K562 (cell line): Measurements from ENCODE around the gene CIAO3. TPM values are rescaled to one million over a fixed set of nuclear protein-coding genes. Genes with fewer than 3 reads are reported as not detected.

Source experiments
- ATAC-seq: fragments of 200-7000 bp; cut with Tn5 transposase; 3 replicates; pipeline ENCODE4 v1.9.1; 2020; ENCODE audit warnings: moderate library complexity
- BruUV-seq: library from RNA; stranded (reverse); fragments of 400-500 nt; replicated peaks from 2 replicates; lab custom pipeline; 2021; lab: Mats Ljungman, UMichigan
- CTCF ChIA-PET: fragments of 300-600 bp; formaldehyde crosslinking; extraction: SDS; loops from one replicate; lab custom pipeline; 2021; ENCODE audit warnings: low intra/inter-chr PET ratio; lab: Yijun Ruan, JAX
- POLR2A ChIA-PET: fragments of 300-600, 350-650 bp; sonication (Branson Sonifier 250); formaldehyde crosslinking; extraction: SDS; loops from one replicate; lab custom pipeline; 2021; ENCODE audit warnings: antibody characterized with exemption, inconsistent platforms; lab: Yijun Ruan, JAX
- DNase-seq, 4 experiments: peaks; one replicate each; pipeline versions ENCODE4 v3.0.0 to v3.0.0-alpha.2; 2011 to 2018; ENCODE audit warnings: low spot score in 3 of 4, mixed read lengths in 3 of 4; ENCODE audit errors: extremely low read depth in 1 of 4
- FAIRE-seq: peaks from 2 replicates; lab custom pipeline; 2011; peaks lifted over from hg19 to GRCh38; lab: Jason Lieb, UNC
- H2AFZ ChIP-seq: 2 replicates; pipeline ENCODE4 v1.6.0; 2011; ENCODE audit warnings: low read depth, low read length, control low read depth, inconsistent platforms
- H3K27ac ChIP-seq: fragments of 200-600 bp; 3 replicates; pipeline ENCODE4 v1.8.0; 2011; ENCODE audit warnings: low read depth, mild to moderate bottlenecking, control low read depth, inconsistent platforms, low read length, moderate library complexity, mixed read lengths; ENCODE audit errors: extremely low read depth
- H3K27me3 ChIP-seq, 2 experiments: fragments of 300-600 bp in 1 of 2; 2 replicates in 1 of 2; 3 replicates in 1 of 2; pipeline versions ENCODE4 v1.6.0 to v1.8.0; 2011; ENCODE audit warnings: inconsistent platforms in 2 of 2, low read length in 2 of 2, mild to moderate bottlenecking in 1 of 2, mixed read lengths in 1 of 2, moderate library complexity in 1 of 2; ENCODE audit not compliant: control insufficient read depth in 2 of 2, insufficient read depth in 2 of 2
- H3K36me3 ChIP-seq: fragments of 300-600 bp; 3 replicates; pipeline ENCODE4 v1.8.0; 2011; ENCODE audit warnings: mild to moderate bottlenecking, low read length, inconsistent platforms; ENCODE audit not compliant: control insufficient read depth, insufficient read depth
- H3K4me1 ChIP-seq, 2 experiments: fragments of 200-600 bp in 1 of 2; replicated peaks in 1 of 2; 2 replicates in 1 of 2; 3 replicates in 1 of 2; pipeline versions ENCODE4 v1.5.1 to v1.8.0; 2011; ENCODE audit warnings: inconsistent platforms in 2 of 2, low read length in 2 of 2, mild to moderate bottlenecking in 1 of 2, mixed read lengths in 1 of 2, moderate library complexity in 1 of 2; ENCODE audit not compliant: control insufficient read depth in 2 of 2, insufficient read depth in 2 of 2
- H3K4me2 ChIP-seq: 2 replicates; pipeline ENCODE4 v1.6.1; 2011; ENCODE audit warnings: low read length, control low read depth, inconsistent platforms, mixed read lengths; ENCODE audit not compliant: insufficient read depth
- H3K4me3 ChIP-seq: fragments of 200-600 bp; sonication (generic), shearing (Covaris generic); 2 replicates; pipeline ENCODE4 v1.5.1; 2016; ENCODE audit warnings: control low read depth, inconsistent platforms
- H3K79me2 ChIP-seq: fragments of 200-600 bp; 3 replicates; pipeline ENCODE4 v1.8.0; 2011; ENCODE audit warnings: low read length, inconsistent platforms; ENCODE audit not compliant: control insufficient read depth, insufficient read depth
- H3K9ac ChIP-seq, 2 experiments: 2 replicates each; pipeline versions ENCODE4 v1.6.0 to v1.6.1; 2011; ENCODE audit warnings: low read depth in 2 of 2, low read length in 2 of 2, control low read depth in 1 of 2, inconsistent platforms in 1 of 2, mild to moderate bottlenecking in 1 of 2, mixed read lengths in 1 of 2; ENCODE audit not compliant: insufficient read depth in 1 of 2
- H3K9me1 ChIP-seq: one replicate; pipeline ENCODE4 v1.6.0; 2011; ENCODE audit warnings: inconsistent platforms, mild to moderate bottlenecking, low read length, moderate library complexity; ENCODE audit not compliant: control insufficient read depth, insufficient read depth
- H3K9me3 ChIP-seq: replicated peaks from 2 replicates; pipeline ENCODE4 v1.5.1; 2011; ENCODE audit warnings: low read depth, low read length, inconsistent platforms; ENCODE audit not compliant: control insufficient read depth, insufficient read depth
- H4K20me1 ChIP-seq: replicated peaks from 2 replicates; pipeline ENCODE4 v1.6.1; 2011; ENCODE audit warnings: low read length, inconsistent platforms, mixed read lengths; ENCODE audit not compliant: control insufficient read depth, insufficient read depth
- GATA2 ChIP-seq: sonication (generic); formaldehyde crosslinking; IDR thresholded peaks from 2 replicates; pipeline ENCODE4 v1.4.0; 2020; ENCODE audit warnings: mild to moderate bottlenecking, missing genetic modification reagents
- MAX ChIP-seq: sonication (generic); formaldehyde crosslinking; IDR thresholded peaks from 2 replicates; pipeline ENCODE4 v1.9.0; 2022; ENCODE audit warnings: mild to moderate bottlenecking, missing genetic modification reagents
- MED1 ChIP-seq: sonication (generic); formaldehyde crosslinking; IDR thresholded peaks from 2 replicates; pipeline ENCODE4 v1.8.1; 2023; ENCODE audit warnings: missing genetic modification reagents, borderline replicate concordance
- MTA1 ChIP-seq: fragments of 450-650 bp; IDR thresholded peaks from 2 replicates; pipeline ENCODE4 v1.6.1; 2017; ENCODE audit warnings: borderline replicate concordance
- NFXL1 ChIP-seq: fragments of 450-650 bp; formaldehyde crosslinking; IDR thresholded peaks from 2 replicates; pipeline ENCODE4 v1.4.0; 2021; ENCODE audit warnings: mild to moderate bottlenecking
- PHF20 ChIP-seq: fragments of 450-650 bp; IDR thresholded peaks from 2 replicates; pipeline ENCODE4 v1.6.1; 2018; ENCODE audit not compliant: partially characterized antibody
- PPARD ChIP-seq: fragments of 250-450 bp; sonication (Bioruptor Pico); IDR thresholded peaks from 2 replicates; pipeline ENCODE4 v1.8.0; 2022; ENCODE audit warnings: inconsistent platforms, mild to moderate bottlenecking, moderate library complexity
- SRSF9 ChIP-seq: fragments of 200-400 bp; formaldehyde crosslinking; IDR thresholded peaks from 2 replicates; pipeline ENCODE4 v1.6.1; 2017; ENCODE audit warnings: low read depth, low read length, borderline replicate concordance
- WGBS: fragments of 100-300 bp; shearing (Covaris generic); methylation state at CpG from one replicate; pipeline ENCODE4 v1.1.6; 2016; ENCODE audit warnings: low coverage, mixed read lengths; ENCODE audit not compliant: insufficient coverage; ENCODE audit errors: missing lambda C conversion rate; 5-methylcytosine and 5-hydroxymethylcytosine counted together
- in situ Hi-C: fragments of 300-500 bp; cut with MboI; formaldehyde crosslinking; loops from 4 replicates; pipeline ENCODE4 v1.15.0; 2018; ENCODE audit warnings: inconsistent platforms, mixed read lengths
- intact Hi-C: fragments of 100-400 bp; cut with micrococcal nuclease; formaldehyde crosslinking; loops from 2 replicates; pipeline ENCODE4 v1.14.2; 2022
- polyA plus RNA-seq, 8 experiments: library from polyadenylated mRNA; depleted of rRNA in 4 of 8; stranded (reverse) in 5 of 8; unstranded in 3 of 8; fragments of >200 nt; fragmentation: Nextera tagmentation in 2 of 8; fragmentation: Illumina TruSeq in 1 of 8; extraction: Ambion mirVana in 2 of 8; extraction: Trizol in 1 of 8; gene quantifications; 2 replicates each; pipeline versions ENCODE4 v1.2.1 to v1.2.3, GENCODE V29; 2011 to 2014; ENCODE audit warnings: inconsistent platforms in 1 of 8, missing spikeins in 1 of 8
- total RNA-seq, 7 experiments: library from RNA; depleted of rRNA in 6 of 7; stranded (reverse); fragments of >200 nt in 6 of 7; fragmentation: Illumina TruSeq in 2 of 7; extraction: Trizol in 2 of 7; gene quantifications; 2 replicates each; pipeline versions ENCODE4 v1.2.1 to v1.2.3, GENCODE V29; 2011 to 2021; ENCODE audit warnings: low replicate concordance in 1 of 7

Gene CIAO3
- total and polyA plus RNA-seq, 9 of the 15 experiments (the other 6 are each of a cell fraction or from before 2014, with no cell fraction given): 2.2 to 35.6 (median 18.7) TPM

GRCh38 chr16:780296-780695, 39.5 kb upstream of the CIAO3 start:
- peaks cover 0 to 11% of the 10 kb centered on the region in 2 experiments; a peak in 2 of 5 replicates for H3K27me3 ChIP-seq
- H3K27ac ChIP-seq: no peak overlapping the region
- intact Hi-C loops (no loop called here), in situ Hi-C loops (no loop called here)
- H3K9me3 ChIP-seq: no peaks in the 10 kb centered on the region
- BruUV-seq: no TSS peak
- no peaks in the 10 kb centered on the region for H3K79me2 ChIP-seq
- no peak for TF ChIP-seq NFXL1
- TF ChIP-seq GATA2 (CRISPR knock-in tag): no peak
- TF ChIP-seq SRSF9: no peak
- TF ChIP-seq MAX (CRISPR knock-in tag): peak; percentile 66
- no peak for TF ChIP-seq MED1
- TF ChIP-seq PPARD (CRISPR knock-in tag): no peak
- no peak for TF ChIP-seq MTA1
- TF ChIP-seq PHF20: no peak
- no peak overlapping the region; a peak in 1 of 4 replicates for H3K9ac ChIP-seq
- ChIA-PET CTCF (no interaction called here), POLR2A (interaction anchor here (0.6 to 1.1 kb wide), 3 partner anchors 10 to 552 kb away, joined by 3 to 7 read pairs (median 5); no protein-coding TSS in a partner anchor)
- 32% methylated on average over 16 of the region's 16 CpGs for WGBS
- H3K9me1 ChIP-seq: no peaks in the 10 kb centered on the region
- H2AFZ ChIP-seq: no peak overlapping the region
- ATAC-seq (no peak), DNase-seq (no peak), FAIRE-seq (no peak)
- peaks cover 8% of the 10 kb centered on the region; the same call in 1 of the 3 replicates for H3K36me3 ChIP-seq
- H3K4me3 ChIP-seq: no peak overlapping the region
- peaks cover 5 to 76% of the 10 kb centered on the region in 2 experiments; a peak in 3 of 5 replicates for H3K4me1 ChIP-seq
- H4K20me1 ChIP-seq: peaks cover 10% of the 10 kb centered on the region
- no peak overlapping the region for H3K4me2 ChIP-seq
